ENCODE data around the gene MYL10.

GRCh38 chr7:101589052-101589451 lies 40.0 kb downstream of the MYL10 start:
- no peak for TF ChIP-seq CHD4 (IDR thresholded peaks at IDR 0.05; ENCODE audit: borderline replicate concordance, low read length)
- TF ChIP-seq U2AF2 (IDR thresholded peaks at IDR 0.05; ENCODE audit: low read depth, low read length): no peak
- no peak for TF ChIP-seq SMARCC2 (IDR thresholded peaks at IDR 0.05)
- TF ChIP-seq FOSL1 (CRISPR knock-in tag; IDR thresholded peaks at IDR 0.05; ENCODE audit: borderline replicate concordance): no peak
- TF ChIP-seq MAFK (conservative IDR thresholded peaks at IDR 0.05 in 1 of 2, IDR thresholded peaks at IDR 0.05 in 1 of 2; ENCODE audit: low read length in 2 of 2): no peak

All from HepG2 (cell line).